GM19452 (cell line): ENCODE measurements around the gene RARRES2.

Experiments used
- ATAC-seq: cut with Tn5 transposase; IDR thresholded peaks from one replicate; pipeline ENCODE4 v1.9.1; 2021; ENCODE audit not compliant: unreplicated experiment

Gene RARRES2

GRCh38 chr7:150377196-150377595 is 35.8 kb upstream of the RARRES2 start:
- ATAC-seq: no peak

- no peak for ATAC-seq
These were observed 35.1 kb upstream of the RARRES2 start for GRCh38 chr7:150376560-150376959.

GRCh38 chr7:150375662-150376521 is 34.5 kb upstream of the RARRES2 start:
- no peak for ATAC-seq

- ATAC-seq: no peak
These were observed 33.0 kb upstream of the RARRES2 start for GRCh38 chr7:150374472-150374871.

DNA sequence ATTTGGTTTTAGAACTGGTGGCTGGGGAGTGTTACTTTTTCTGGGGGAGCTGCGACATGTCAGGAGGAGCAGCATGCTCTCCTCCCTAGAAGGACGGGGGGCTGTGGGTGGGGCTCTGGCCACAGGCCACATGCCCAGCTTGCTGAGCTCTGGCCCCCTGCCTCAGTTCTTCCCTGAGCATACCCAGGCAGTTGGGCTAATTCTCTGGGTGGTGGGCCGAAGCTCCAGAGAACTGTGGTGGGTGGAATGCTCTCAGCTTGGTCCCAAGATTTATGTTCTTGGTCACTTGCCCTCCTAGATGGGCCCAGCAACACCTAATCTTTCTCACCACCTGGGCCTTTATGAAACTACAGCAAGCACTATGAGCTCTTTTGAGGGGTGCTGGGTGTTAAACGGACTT is 32.6 kb upstream of the RARRES2 start:
- ATAC-seq: no peak

- no peak for ATAC-seq
These were observed 31.8 kb upstream of the RARRES2 start for GRCh38 chr7:150373049-150373801.

DNA sequence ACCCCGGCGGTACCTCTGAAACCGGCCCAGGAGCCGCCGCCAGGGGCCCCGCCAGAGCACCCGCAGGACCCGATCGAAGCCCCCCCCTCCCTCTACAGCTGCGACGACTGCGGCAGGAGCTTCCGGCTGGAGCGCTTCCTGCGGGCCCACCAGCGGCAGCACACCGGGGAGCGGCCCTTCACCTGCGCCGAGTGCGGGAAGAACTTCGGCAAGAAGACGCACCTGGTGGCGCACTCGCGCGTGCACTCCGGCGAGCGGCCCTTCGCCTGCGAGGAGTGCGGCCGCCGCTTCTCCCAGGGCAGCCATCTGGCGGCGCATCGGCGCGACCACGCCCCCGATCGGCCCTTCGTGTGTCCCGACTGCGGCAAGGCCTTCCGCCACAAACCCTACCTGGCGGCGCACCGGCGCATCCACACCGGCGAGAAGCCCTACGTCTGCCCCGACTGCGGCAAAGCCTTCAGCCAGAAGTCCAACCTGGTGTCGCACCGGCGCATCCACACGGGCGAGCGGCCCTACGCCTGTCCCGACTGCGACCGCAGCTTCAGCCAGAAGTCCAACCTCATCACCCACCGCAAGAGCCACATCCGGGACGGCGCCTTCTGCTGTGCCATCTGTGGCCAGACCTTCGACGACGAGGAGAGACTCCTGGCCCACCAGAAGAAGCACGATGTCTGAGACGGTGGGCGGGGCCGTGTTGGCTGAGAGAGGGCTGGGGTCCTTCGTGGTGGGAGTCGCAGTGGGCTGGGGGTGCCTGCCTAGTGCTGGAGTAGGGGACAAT is 31.0 kb upstream of the RARRES2 start:
- no peak for ATAC-seq

- ATAC-seq: no peak
These were observed 30.5 kb upstream of the RARRES2 start for GRCh38 chr7:150371996-150372270.

GRCh38 chr7:150371131-150371995 is 29.9 kb upstream of the RARRES2 start:
- no peak for ATAC-seq

- no peak for ATAC-seq
These were observed 29.2 kb upstream of the RARRES2 start for GRCh38 chr7:150370612-150371071.

DNA sequence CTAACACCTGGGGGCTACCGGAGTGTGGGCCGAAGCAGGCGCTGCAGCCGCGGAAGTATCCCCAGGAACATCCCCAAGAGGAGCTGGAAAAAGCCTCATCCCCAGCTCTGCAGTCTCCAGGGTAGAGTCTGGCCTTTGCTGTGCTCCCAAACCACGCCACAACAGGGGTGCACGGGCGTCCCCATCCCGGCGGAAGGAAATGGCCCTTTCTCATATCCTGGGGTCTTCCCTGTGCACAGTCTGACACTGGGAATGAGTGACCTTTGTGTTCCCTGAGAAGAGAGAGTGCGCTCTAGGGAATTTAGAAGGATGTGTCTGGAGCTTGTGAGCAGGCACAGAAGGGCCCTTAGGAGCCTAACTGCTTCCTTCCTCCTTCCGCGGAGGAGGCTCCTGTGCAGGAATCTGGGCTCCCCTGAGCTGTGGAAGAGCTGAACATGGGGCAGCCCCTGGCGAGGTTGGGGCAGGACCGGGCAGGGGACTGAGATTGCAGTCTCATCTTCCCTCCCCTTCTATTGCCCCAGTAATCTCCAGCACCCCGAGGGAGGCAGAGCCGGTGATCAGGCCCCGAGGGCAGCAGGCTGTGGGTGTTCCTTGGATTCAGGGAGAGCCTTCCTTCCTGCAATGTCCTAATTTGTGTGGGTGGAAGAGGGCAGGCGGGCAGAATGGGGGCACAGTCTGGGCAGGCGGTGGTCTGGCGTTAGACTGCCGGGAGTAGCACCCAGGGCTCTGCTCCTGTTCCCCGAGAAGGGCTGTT is 28.5 kb upstream of the RARRES2 start:
- no peak for ATAC-seq

DNA sequence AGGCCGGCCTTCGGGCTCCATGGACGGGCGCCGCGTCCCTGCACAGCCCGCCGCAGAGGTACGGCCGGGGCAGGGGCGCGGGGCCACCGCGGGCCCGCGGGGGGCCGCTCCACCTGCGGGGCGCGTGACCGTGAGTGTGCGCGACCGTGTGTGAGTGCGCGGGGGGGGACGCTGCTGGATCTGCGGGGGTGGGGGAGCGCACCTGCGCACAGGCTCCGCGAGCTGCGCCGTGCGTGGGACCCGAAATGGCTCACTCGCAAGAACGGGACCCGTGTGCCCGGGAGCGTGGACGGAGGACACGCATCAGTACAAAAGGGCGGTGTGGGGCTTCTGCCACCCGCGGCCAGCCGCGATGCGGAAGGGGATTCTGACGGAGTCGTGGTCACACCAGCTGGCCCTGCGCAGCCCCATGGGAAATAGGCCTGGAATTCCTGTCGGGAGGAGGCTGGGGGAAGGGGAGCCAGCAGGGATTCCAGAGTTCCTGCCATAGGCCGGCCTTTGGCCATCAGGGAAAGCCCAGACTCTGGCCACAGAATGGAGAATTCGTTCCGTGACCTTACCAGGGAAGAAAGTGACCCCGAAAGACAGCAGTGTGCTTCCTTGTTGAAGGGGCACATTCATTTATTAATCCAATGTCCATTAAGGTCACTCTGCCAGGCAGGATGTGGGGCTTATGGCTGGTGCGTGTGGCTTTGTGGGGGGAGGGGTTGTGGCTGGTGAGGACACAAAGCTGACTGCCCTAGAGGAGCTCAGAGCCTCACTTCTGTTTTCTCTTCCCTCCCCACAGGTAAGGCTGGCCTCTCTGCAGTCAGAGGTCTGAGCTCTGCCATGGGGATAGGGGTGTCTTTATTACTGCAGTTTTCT is 27.7 kb upstream of the RARRES2 start:
- ATAC-seq: peak; percentile 43

DNA sequence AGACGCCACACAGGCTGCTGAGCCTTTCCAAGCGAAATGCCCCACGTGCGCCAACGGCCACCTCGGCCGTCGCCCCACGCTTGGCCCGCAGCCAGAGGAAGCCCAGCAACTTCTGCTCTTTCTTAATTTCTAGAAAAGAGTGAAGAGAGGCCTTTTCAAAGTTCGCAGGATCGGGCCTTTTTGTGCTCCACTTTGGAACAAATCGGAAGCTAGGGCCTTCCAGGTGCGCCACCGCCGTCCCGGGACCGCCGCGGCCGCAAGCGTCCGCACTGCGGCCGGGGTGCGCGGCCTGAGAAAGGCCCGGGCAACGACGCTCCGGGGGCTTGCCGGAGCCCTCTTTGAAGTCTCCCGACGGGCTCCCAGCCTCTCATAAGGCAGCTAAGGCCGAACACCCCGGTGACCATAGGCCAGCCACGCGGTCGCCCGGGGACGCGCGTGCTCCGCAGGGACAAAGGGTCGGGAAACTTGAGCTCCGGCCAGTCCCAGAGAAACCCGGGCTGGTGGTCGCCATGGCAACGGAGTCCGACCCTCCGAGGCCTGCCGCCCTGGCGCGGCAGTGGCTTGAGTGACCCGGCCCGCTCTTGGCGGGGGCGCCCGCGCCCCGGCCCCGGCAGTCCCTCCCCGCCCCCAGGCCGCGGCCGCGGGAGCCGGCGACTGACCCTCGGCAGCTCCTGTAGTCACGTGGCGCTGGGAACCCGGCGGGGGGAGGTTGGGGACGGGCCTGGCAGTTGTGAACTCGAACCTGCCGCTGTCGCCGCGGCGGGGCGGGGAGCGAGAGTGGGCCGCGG is 26.9 kb upstream of the RARRES2 start, which contains the start of gene REPIN1:
Gene REPIN1, plus strand, starts transcription at position 727 of the 788 bp plus-strand sequence. CDS start 890 bp downstream, outside the sequence.
- peak; percentile 52 for ATAC-seq

DNA sequence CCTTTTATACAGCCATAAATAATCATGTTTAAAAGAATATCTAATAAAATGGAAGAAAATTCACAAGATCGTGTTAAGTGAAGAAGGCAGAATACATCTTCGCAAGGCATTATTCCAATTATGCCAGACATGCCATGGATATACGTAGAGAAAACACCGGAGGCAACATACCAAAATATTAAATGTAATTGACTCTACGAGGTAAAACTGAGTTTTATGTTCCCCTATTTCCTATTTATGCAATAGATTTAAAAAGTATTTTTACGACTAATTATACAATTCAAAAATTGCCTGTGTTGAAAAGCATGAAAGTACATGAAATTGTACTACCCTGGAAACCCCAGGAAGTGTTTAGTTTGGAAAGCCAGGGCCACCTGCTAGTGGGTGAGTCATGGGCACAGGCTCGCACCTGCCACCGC is 26.3 kb upstream of the RARRES2 start:
- ATAC-seq: no peak

- no peak for ATAC-seq
These were observed 24.4 kb upstream of the RARRES2 start for GRCh38 chr7:150365673-150366398.

DNA sequence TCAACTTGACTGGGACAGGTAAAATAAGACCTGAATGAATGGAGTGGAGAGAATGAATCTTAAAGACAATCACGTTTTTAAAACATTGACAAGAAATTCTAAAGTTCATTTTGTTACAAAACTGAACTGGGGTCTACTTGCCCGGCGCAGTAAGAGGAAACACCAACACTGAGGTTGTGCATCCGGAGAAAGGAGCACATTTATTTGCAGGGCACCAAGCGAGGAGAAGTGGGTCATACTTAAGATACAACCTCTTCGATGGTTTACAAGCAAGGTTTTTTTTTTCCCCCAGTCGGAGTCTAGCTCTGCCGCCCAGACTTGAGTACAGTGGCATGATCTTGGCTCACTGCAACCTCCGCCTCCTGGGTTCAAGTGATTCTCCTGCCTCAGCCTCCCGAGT is 23.8 kb upstream of the RARRES2 start:
- no peak for ATAC-seq

GRCh38 chr7:150363872-150364271 is 22.4 kb upstream of the RARRES2 start:
- no peak for ATAC-seq
